ENCODE data around the gene EIF4A2. TPM values are rescaled to one million over a fixed set of nuclear protein-coding genes. Genes with fewer than 3 reads are reported as not detected.
A peak's percentile ranks its signal among the peaks of the same experiment; 100 is the strongest.

Gene EIF4A2
- total and polyA plus RNA-seq, 3 experiments from 2014 or later, result 211 to 564 (median 563) TPM

GRCh38 chr3:186757214-186757613 lies 26.2 kb upstream of the EIF4A2 start:
- Mint-ChIP-seq H3K4me3 (no peak overlapping the region), H3K27ac (no peak overlapping the region), H3K4me1 (no peaks in the 10 kb centered on the region), H3K36me3 (peaks cover 0 to 2% (median 0%) of the 10 kb centered on the region in 3 donors), H3K27me3 (no peaks in the 10 kb centered on the region), H3K9me3 (no peaks in the 10 kb centered on the region)
- H3K9me3 ChIP-seq (ENCODE audit: low read length), result no peaks in the 10 kb centered on the region
- H3K36me3 ChIP-seq (ENCODE audit: insufficient read depth, low read length), result no peaks in the 10 kb centered on the region
- no peak for DNase-seq
- no peaks in the 10 kb centered on the region for H3K4me1 ChIP-seq (ENCODE audit: insufficient read depth, low read length)
- POLR2A ChIA-PET, result no interaction called here
- no peak overlapping the region for H3K27ac ChIP-seq (ENCODE audit: low read depth, low read length)
- no peak overlapping the region for H3K4me3 ChIP-seq (ENCODE audit: low read length)
- H3K27me3 ChIP-seq (ENCODE audit: insufficient read depth, low read length, poor library complexity, severe bottlenecking), result no peaks in the 10 kb centered on the region
- CTCF ChIA-PET, result interaction anchor here (0.7 to 1.3 kb wide), 2 partner anchors 140 to 192 kb away, joined by 3 read pairs; no protein-coding TSS in a partner anchor

- H3K4me3 Mint-ChIP-seq, result no peak overlapping the region
- peaks cover 0 to 2% (median 0%) of the 10 kb centered on the region in 3 donors for H3K36me3 Mint-ChIP-seq
- Histone ChIP-seq H3K4me3 (ENCODE audit: low read length) (no peak overlapping the region), H3K27me3 (ENCODE audit: insufficient read depth, low read length, poor library complexity, severe bottlenecking) (no peaks in the 10 kb centered on the region), H3K4me1 (ENCODE audit: insufficient read depth, low read length) (no peaks in the 10 kb centered on the region), H3K9me3 (ENCODE audit: low read length) (no peaks in the 10 kb centered on the region), H3K36me3 (ENCODE audit: insufficient read depth, low read length) (no peaks in the 10 kb centered on the region), H3K27ac (ENCODE audit: low read depth, low read length) (no peak overlapping the region)
- ChIA-PET CTCF (interaction anchor here (0.7 to 1.3 kb wide), 2 partner anchors 140 to 193 kb away, joined by 3 read pairs; no protein-coding TSS in a partner anchor), POLR2A (no interaction called here)
- no peak for DNase-seq
- no peaks in the 10 kb centered on the region for H3K4me1 Mint-ChIP-seq
- H3K27ac Mint-ChIP-seq, result no peak overlapping the region
- H3K9me3 Mint-ChIP-seq, result no peaks in the 10 kb centered on the region
- no peaks in the 10 kb centered on the region for H3K27me3 Mint-ChIP-seq
These were observed 25.6 kb upstream of the EIF4A2 start for GRCh38 chr3:186757686-186758220.

DNA sequence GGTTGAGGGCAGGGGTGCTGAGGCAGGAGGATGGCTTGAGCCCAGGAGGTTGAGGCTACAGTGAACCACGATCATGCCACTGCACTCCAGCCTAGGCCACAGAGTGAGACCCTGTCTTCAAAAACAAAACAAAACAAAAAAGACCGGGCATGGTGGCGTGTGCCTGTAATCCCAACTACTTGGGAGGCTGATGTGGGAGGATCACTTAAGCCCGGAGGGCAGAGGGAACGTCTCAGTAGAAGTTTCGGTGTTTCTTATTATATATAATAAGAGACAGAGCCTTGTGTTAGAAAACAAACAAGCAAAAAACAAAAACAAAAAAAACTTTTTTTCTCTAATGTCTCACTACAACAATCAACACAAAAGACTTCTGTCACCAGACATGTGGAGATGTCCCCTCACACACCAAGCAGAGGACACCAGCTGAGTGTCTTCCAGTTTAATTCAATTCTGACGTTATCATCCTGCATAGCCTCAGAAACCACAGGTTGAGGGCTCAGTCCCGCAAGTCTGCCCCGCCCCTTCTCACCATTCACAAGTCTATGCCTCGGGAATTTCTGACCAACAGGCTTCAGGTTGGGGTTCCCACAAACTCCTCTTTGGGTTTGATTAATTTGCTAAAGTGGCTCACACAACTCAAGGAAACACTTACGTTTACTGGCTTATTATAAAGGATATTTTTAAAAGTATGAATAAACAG lies 24.0 kb upstream of the EIF4A2 start:
- H3K27me3 Mint-ChIP-seq, result no peaks in the 10 kb centered on the region
- no peak overlapping the region for H3K27ac ChIP-seq (ENCODE audit: low read depth, low read length)
- no peak overlapping the region for H3K4me3 Mint-ChIP-seq
- no peak overlapping the region for H3K4me3 ChIP-seq (ENCODE audit: low read length)
- no peaks in the 10 kb centered on the region for H3K4me1 ChIP-seq (ENCODE audit: insufficient read depth, low read length)
- no peaks in the 10 kb centered on the region for H3K36me3 ChIP-seq (ENCODE audit: insufficient read depth, low read length)
- H3K9me3 ChIP-seq (ENCODE audit: low read length), result no peaks in the 10 kb centered on the region
- peaks cover 0 to 2% (median 0%) of the 10 kb centered on the region in 3 donors for H3K36me3 Mint-ChIP-seq
- H3K27me3 ChIP-seq (ENCODE audit: insufficient read depth, low read length, poor library complexity, severe bottlenecking), result no peaks in the 10 kb centered on the region
- ChIA-PET CTCF (no interaction called here), POLR2A (no interaction called here)
- H3K4me1 Mint-ChIP-seq, result no peaks in the 10 kb centered on the region
- H3K9me3 Mint-ChIP-seq, result no peaks in the 10 kb centered on the region
- H3K27ac Mint-ChIP-seq, result no peak overlapping the region
- DNase-seq, result no peak

DNA sequence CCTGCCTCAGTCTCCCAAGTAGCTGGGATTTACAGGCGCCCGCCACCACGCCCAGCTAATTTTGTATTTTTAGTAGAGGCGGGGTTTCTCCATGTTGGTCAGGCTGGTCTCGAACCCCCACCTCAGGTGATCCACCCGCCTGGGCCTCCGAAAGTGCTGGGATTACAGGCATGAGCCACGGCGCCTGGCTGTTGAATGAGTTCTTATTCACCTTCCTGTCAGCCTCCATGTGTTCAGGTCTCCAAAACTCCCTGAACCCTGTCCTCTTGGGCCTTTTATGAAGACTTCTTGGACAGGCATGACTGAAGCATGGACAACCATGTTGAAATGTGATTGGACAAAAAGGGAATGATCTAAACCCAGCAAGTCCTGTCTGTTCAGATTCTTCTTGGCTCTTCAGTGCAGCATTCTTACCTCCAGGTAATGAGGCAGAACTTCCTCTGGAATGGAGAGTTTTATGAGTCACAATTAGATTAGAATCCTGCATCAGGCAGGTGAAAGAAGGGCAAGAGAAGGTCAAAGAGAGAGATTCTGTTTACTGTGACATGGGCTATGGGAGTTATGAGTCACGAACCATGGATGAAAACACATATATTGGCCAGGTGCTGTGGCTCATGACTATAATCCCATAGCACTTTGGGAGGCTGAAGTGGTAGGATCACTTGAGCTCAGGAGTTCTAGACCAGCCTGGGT lies 23.1 kb upstream of the EIF4A2 start:
- POLR2A ChIA-PET, result no interaction called here
- Mint-ChIP-seq H3K4me1 (no peaks in the 10 kb centered on the region), H3K27me3 (no peaks in the 10 kb centered on the region), H3K36me3 (peaks cover 0 to 2% (median 0%) of the 10 kb centered on the region in 3 donors), H3K4me3 (no peak overlapping the region), H3K9me3 (no peaks in the 10 kb centered on the region), H3K27ac (no peak overlapping the region)
- H3K4me1 ChIP-seq (ENCODE audit: insufficient read depth, low read length), result no peaks in the 10 kb centered on the region
- H3K9me3 ChIP-seq (ENCODE audit: low read length), result no peaks in the 10 kb centered on the region
- no peaks in the 10 kb centered on the region for H3K27me3 ChIP-seq (ENCODE audit: insufficient read depth, low read length, poor library complexity, severe bottlenecking)
- DNase-seq, result no peak
- no peak overlapping the region for H3K4me3 ChIP-seq (ENCODE audit: low read length)
- H3K36me3 ChIP-seq (ENCODE audit: insufficient read depth, low read length), result no peaks in the 10 kb centered on the region
- no peak overlapping the region for H3K27ac ChIP-seq (ENCODE audit: low read depth, low read length)
- CTCF ChIA-PET, result interaction anchor here (1.0 kb wide), 1 partner anchor 143 kb away, joined by 3 read pairs; no protein-coding TSS in a partner anchor

GRCh38 chr3:186760897-186761447 lies 22.4 kb upstream of the EIF4A2 start:
- DNase-seq, result no peak
- H3K27me3 Mint-ChIP-seq, result no peaks in the 10 kb centered on the region
- H3K27ac Mint-ChIP-seq, result no peak overlapping the region
- Histone ChIP-seq H3K27ac (ENCODE audit: low read depth, low read length) (no peak overlapping the region), H3K36me3 (ENCODE audit: insufficient read depth, low read length) (no peaks in the 10 kb centered on the region), H3K9me3 (ENCODE audit: low read length) (no peaks in the 10 kb centered on the region), H3K27me3 (ENCODE audit: insufficient read depth, low read length, poor library complexity, severe bottlenecking) (no peaks in the 10 kb centered on the region), H3K4me1 (ENCODE audit: insufficient read depth, low read length) (no peaks in the 10 kb centered on the region), H3K4me3 (ENCODE audit: low read length) (no peak overlapping the region)
- H3K9me3 Mint-ChIP-seq, result no peaks in the 10 kb centered on the region
- ChIA-PET CTCF (interaction anchor here (1.0 kb wide), 1 partner anchor 144 kb away, joined by 3 read pairs; no protein-coding TSS in a partner anchor), POLR2A (no interaction called here)
- peaks cover 0 to 2% (median 0%) of the 10 kb centered on the region in 3 donors for H3K36me3 Mint-ChIP-seq
- H3K4me1 Mint-ChIP-seq, result no peaks in the 10 kb centered on the region
- H3K4me3 Mint-ChIP-seq, result no peak overlapping the region

DNA sequence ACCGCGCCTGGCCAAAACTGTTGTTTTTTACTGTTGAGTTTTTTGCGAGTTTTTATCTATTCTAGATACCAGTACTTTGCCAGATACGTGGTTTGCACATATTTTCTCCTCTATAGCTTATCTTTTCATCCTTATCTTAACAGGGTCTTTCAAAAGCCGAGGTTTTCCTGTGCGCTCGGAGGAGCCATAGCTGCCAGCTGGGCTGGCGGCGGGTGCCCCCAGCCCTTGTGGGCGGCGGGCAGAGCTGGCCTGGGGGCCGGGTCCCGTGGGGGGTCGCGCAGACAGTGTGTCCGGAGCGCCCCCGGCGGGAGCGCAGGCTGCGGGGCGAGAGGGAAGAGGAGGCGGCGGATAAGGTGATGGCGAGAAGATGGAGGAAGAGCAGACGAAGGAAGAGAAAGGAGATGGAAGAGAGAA lies 11.1 kb upstream of the EIF4A2 start:
- peaks cover 13% of the 10 kb centered on the region for H3K4me1 ChIP-seq (ENCODE audit: insufficient read depth, low read length)
- DNase-seq, result no peak
- peak overlapping the region; percentile 76 to 95 (median 92) for H3K4me3 Mint-ChIP-seq
- ChIA-PET POLR2A (interaction anchor here (0.6 to 4.8 kb wide), 5 partner anchors 12 to 393 kb away, joined by 3 to 106 read pairs (median 4); partner anchors contain the start of genes DNAJB11 and EIF4A2), CTCF (interaction anchor here (0.9 to 2.6 kb wide), 6 partner anchors 10 to 367 kb away, joined by 3 to 14 read pairs (median 4); partner anchors contain the start of genes EIF4A2 and RPL39L)
- no peaks in the 10 kb centered on the region for H3K9me3 ChIP-seq (ENCODE audit: low read length)
- peaks cover 0 to 1% (median 0%) of the 10 kb centered on the region in 5 donors for H3K9me3 Mint-ChIP-seq
- H3K36me3 ChIP-seq (ENCODE audit: insufficient read depth, low read length), result no peaks in the 10 kb centered on the region
- peak overlapping the region; percentile 47 for H3K4me3 ChIP-seq (ENCODE audit: low read length)
- peak overlapping the region; percentile 58 for H3K27ac ChIP-seq (ENCODE audit: low read depth, low read length)
- H3K4me1 Mint-ChIP-seq, result peaks cover 15 to 20% (median 18%) of the 10 kb centered on the region in 3 donors
- no peaks in the 10 kb centered on the region for H3K27me3 Mint-ChIP-seq
- H3K27ac Mint-ChIP-seq, result peak overlapping the region; percentile 42 to 97 (median 94)
- no peaks in the 10 kb centered on the region for H3K27me3 ChIP-seq (ENCODE audit: insufficient read depth, low read length, poor library complexity, severe bottlenecking)
- peaks cover 0 to 3% (median 0%) of the 10 kb centered on the region in 3 donors for H3K36me3 Mint-ChIP-seq

- H3K27me3 ChIP-seq (ENCODE audit: insufficient read depth, low read length, poor library complexity, severe bottlenecking), result no peaks in the 10 kb centered on the region
- ChIA-PET CTCF (interaction anchor here (0.7 to 2.6 kb wide), 7 partner anchors 9 to 366 kb away, joined by 3 to 14 read pairs (median 3); partner anchors contain the start of genes EIF4A2 and RPL39L), POLR2A (interaction anchor here (0.6 to 4.8 kb wide), 7 partner anchors 11 to 392 kb away, joined by 3 to 106 read pairs (median 4); partner anchors contain the start of genes DNAJB11 and EIF4A2)
- peaks cover 13% of the 10 kb centered on the region for H3K4me1 ChIP-seq (ENCODE audit: insufficient read depth, low read length)
- H3K27ac Mint-ChIP-seq, result peak overlapping the region; percentile 42 to 97 (median 94)
- peak overlapping the region; percentile 58 for H3K27ac ChIP-seq (ENCODE audit: low read depth, low read length)
- H3K36me3 Mint-ChIP-seq, result peaks cover 0 to 3% (median 0%) of the 10 kb centered on the region in 3 donors
- H3K4me1 Mint-ChIP-seq, result peaks cover 15 to 20% (median 18%) of the 10 kb centered on the region in 3 donors
- no peaks in the 10 kb centered on the region for H3K36me3 ChIP-seq (ENCODE audit: insufficient read depth, low read length)
- peak overlapping the region; percentile 47 for H3K4me3 ChIP-seq (ENCODE audit: low read length)
- H3K4me3 Mint-ChIP-seq, result peak overlapping the region; percentile 76 to 95 (median 92)
- peak; percentile 46 to 75 (median 50) for DNase-seq
- H3K27me3 Mint-ChIP-seq, result no peaks in the 10 kb centered on the region
- no peaks in the 10 kb centered on the region for H3K9me3 ChIP-seq (ENCODE audit: low read length)
- H3K9me3 Mint-ChIP-seq, result peaks cover 0 to 1% (median 0%) of the 10 kb centered on the region in 5 donors
These were observed 10.5 kb upstream of the EIF4A2 start for GRCh38 chr3:186772701-186773417.

Data from CD8-positive, alpha-beta memory T cell (primary cell).